Mesenchymal stem cell (in vitro differentiated cells and primary cell): ENCODE results near the gene KLRC4.
"Not testable (repeated sequence)": the region's sequence is repeated elsewhere in the genome, so short reads cannot be mapped to it uniquely, and the experiment has no call there.

Source experiments
- DNase-seq: peaks from one replicate; pipeline ENCODE4 v3.0.0-alpha.2; 2013
- H2AFZ ChIP-seq: one replicate; pipeline ENCODE4 v1.6.1; 2013; ENCODE audit warnings: low read depth, mild to moderate bottlenecking, control low read depth, inconsistent platforms, low read length, moderate library complexity
- H2AK5ac ChIP-seq: 2 replicates; pipeline ENCODE4 v1.6.1; 2013; ENCODE audit warnings: low read length, moderate library complexity, mild to moderate bottlenecking, inconsistent platforms; ENCODE audit not compliant: severe bottlenecking
- H2BK120ac ChIP-seq: one replicate; pipeline ENCODE4 v1.6.1; 2013; ENCODE audit warnings: low read depth, mild to moderate bottlenecking, inconsistent platforms, low read length, moderate library complexity
- H2BK12ac ChIP-seq, 2 experiments: one replicate each; pipeline ENCODE4 v1.6.1; 2013; ENCODE audit warnings: inconsistent platforms in 2 of 2, low read length in 2 of 2, mild to moderate bottlenecking in 2 of 2, moderate library complexity in 2 of 2, control low read depth in 1 of 2
- H2BK15ac ChIP-seq: one replicate; pipeline ENCODE4 v1.6.1; 2013; ENCODE audit warnings: mild to moderate bottlenecking, low read depth, inconsistent platforms; ENCODE audit not compliant: poor library complexity, severe bottlenecking
- H2BK5ac ChIP-seq: 2 replicates; pipeline ENCODE4 v1.6.1; 2013; ENCODE audit warnings: low read depth, mild to moderate bottlenecking, low read length, control low read depth, inconsistent platforms; ENCODE audit not compliant: poor library complexity, severe bottlenecking
- H3K14ac ChIP-seq, 2 experiments: one replicate each; pipeline ENCODE4 v1.6.1; 2013; ENCODE audit warnings: inconsistent platforms in 2 of 2, low read length in 2 of 2, control low read depth in 1 of 2, mild to moderate bottlenecking in 1 of 2, moderate library complexity in 1 of 2
- H3K18ac ChIP-seq, 2 experiments: one replicate each; pipeline ENCODE4 v1.6.1; 2013; ENCODE audit warnings: inconsistent platforms in 2 of 2, low read length in 2 of 2, control low read depth in 1 of 2, low read depth in 1 of 2, mild to moderate bottlenecking in 1 of 2
- H3K23ac ChIP-seq, 2 experiments: one replicate each; pipeline ENCODE4 v1.6.1; 2013; ENCODE audit warnings: inconsistent platforms in 2 of 2, low read length in 2 of 2, mild to moderate bottlenecking in 2 of 2, moderate library complexity in 2 of 2, control low read depth in 1 of 2
- H3K27ac ChIP-seq: 2 replicates; pipeline ENCODE4 v1.5.1; 2013; ENCODE audit warnings: mild to moderate bottlenecking, moderate library complexity, low read length, control low read depth, inconsistent platforms; ENCODE audit not compliant: poor library complexity, severe bottlenecking
- H3K27me3 ChIP-seq, 2 experiments: 2 replicates each; pipeline versions ENCODE4 v1.6.1 to v1.7.0; 2013; ENCODE audit warnings: low read length in 2 of 2, mild to moderate bottlenecking in 2 of 2, moderate library complexity in 2 of 2, control low read depth in 1 of 2, inconsistent platforms in 1 of 2; ENCODE audit not compliant: control insufficient read depth in 1 of 2, insufficient read depth in 1 of 2
- H3K36me3 ChIP-seq, 2 experiments: 2 replicates each; pipeline versions ENCODE4 v1.6.1 to v1.7.0; 2013; ENCODE audit warnings: low read length in 2 of 2, control low read depth in 1 of 2, inconsistent platforms in 1 of 2, low read depth in 1 of 2, mild to moderate bottlenecking in 1 of 2; ENCODE audit not compliant: insufficient read depth in 2 of 2, control insufficient read depth in 1 of 2
- H3K4ac ChIP-seq, 2 experiments: one replicate each; pipeline ENCODE4 v1.6.1; 2013; ENCODE audit warnings: inconsistent platforms in 2 of 2, low read length in 2 of 2, mild to moderate bottlenecking in 2 of 2, moderate library complexity in 2 of 2, control low read depth in 1 of 2, low read depth in 1 of 2
- H3K4me1 ChIP-seq: 2 replicates; pipeline ENCODE4 v1.6.1; 2013; ENCODE audit warnings: low read depth, low read length, control low read depth; ENCODE audit not compliant: control insufficient read depth, insufficient read depth
- H3K4me2 ChIP-seq: 2 replicates; pipeline ENCODE4 v1.6.1; 2013; ENCODE audit warnings: low read length, mild to moderate bottlenecking, inconsistent platforms; ENCODE audit not compliant: poor library complexity, severe bottlenecking
- H3K4me3 ChIP-seq, 2 experiments: 2 replicates each; pipeline versions ENCODE4 v1.5.1 to v1.7.0; 2013; ENCODE audit warnings: low read length in 2 of 2, mild to moderate bottlenecking in 2 of 2, control low read depth in 1 of 2, low read depth in 1 of 2; ENCODE audit not compliant: insufficient read depth in 1 of 2
- H3K79me1 ChIP-seq: replicated peaks from 2 replicates; pipeline ENCODE4 v1.6.1; 2013; ENCODE audit warnings: mild to moderate bottlenecking, control low read depth, low read length, inconsistent platforms; ENCODE audit not compliant: poor library complexity, severe bottlenecking
- H3K9ac ChIP-seq: 2 replicates; pipeline ENCODE4 v1.7.0; 2013; ENCODE audit warnings: mild to moderate bottlenecking, low read length, moderate library complexity
- H3K9me3 ChIP-seq: 2 replicates; pipeline ENCODE4 v1.7.0; 2013; ENCODE audit warnings: mild to moderate bottlenecking, low read length; ENCODE audit not compliant: control insufficient read depth
- H4K8ac ChIP-seq: one replicate; pipeline ENCODE4 v1.6.1; 2013; ENCODE audit warnings: inconsistent platforms, mild to moderate bottlenecking, low read length, moderate library complexity
- H4K91ac ChIP-seq: one replicate; pipeline ENCODE4 v1.6.1; 2013; ENCODE audit warnings: mild to moderate bottlenecking, low read length, inconsistent platforms
- WGBS: methylation state at CpG from one replicate; pipeline ENCODE4 v1.1.7; 2013; ENCODE audit warnings: mixed read lengths; 5-methylcytosine and 5-hydroxymethylcytosine counted together

Gene KLRC4

GRCh38 chr12:10454531-10454930, 45.0 kb upstream of the KLRC4 start:
- H4K8ac ChIP-seq: no peak overlapping the region
- no peak overlapping the region for H3K23ac ChIP-seq
- no peak overlapping the region for H2BK15ac ChIP-seq
- H3K4me3 ChIP-seq: no peak overlapping the region
- H2AFZ ChIP-seq: peak overlapping the region; percentile 8
- H3K14ac ChIP-seq: no peak overlapping the region
- H2BK120ac ChIP-seq: no peak overlapping the region
- peaks cover 40% of the 10 kb centered on the region for H3K9me3 ChIP-seq
- H3K79me1 ChIP-seq: no peaks in the 10 kb centered on the region
- H3K4me2 ChIP-seq: no peak overlapping the region
- H3K4ac ChIP-seq: no peak overlapping the region
- no peak overlapping the region for H4K91ac ChIP-seq
- peak; percentile 4 for DNase-seq
- peak overlapping the region; percentile 19 for H3K27ac ChIP-seq
- no peak overlapping the region for H2BK12ac ChIP-seq
- no peak overlapping the region for H2AK5ac ChIP-seq
- peaks cover 2% of the 10 kb centered on the region for H3K4me1 ChIP-seq
- no peaks in the 10 kb centered on the region for H3K27me3 ChIP-seq
- H2BK5ac ChIP-seq: no peak overlapping the region
- H3K18ac ChIP-seq: no peak overlapping the region
- WGBS: 0% methylated on average over 1 of the region's 1 CpG
- no peak overlapping the region for H3K9ac ChIP-seq
- H3K36me3 ChIP-seq: no peaks in the 10 kb centered on the region

DNA sequence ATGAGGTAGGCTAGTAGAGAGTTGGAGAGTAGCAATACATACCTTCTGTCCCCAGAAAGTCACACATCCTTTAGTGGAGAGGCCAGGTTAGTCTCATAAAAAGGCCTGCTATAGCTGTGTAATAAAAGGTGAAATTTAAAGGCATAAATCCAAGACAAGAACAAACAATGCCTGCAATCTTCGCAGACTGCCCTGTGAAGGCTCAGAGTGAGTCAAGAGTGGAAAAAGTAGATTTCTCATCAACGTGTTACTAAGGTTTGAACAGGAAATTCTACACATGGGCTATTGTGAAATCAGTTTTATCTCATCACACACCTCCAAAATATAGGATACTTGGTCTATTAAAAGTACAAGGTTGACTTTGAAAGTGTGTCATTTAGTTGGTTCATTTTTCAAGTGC, 43.6 kb upstream of the KLRC4 start, which contains the start of gene KLRC1:
KLRC1 (minus strand) TSS at position 222 of the 400 bp plus-strand sequence. CDS start 2,221 bp downstream, outside the sequence.
- Histone ChIP-seq H2AK5ac (no peak within 1 kb of the TSS), H3K14ac (no peak within 1 kb of the TSS), H2BK15ac (no peak within 1 kb of the TSS), H3K9ac (no peak within 1 kb of the TSS), H3K4ac (no peak within 1 kb of the TSS), H4K8ac (no peak within 1 kb of the TSS), H3K18ac (no peak within 1 kb of the TSS), H3K27me3 (no peaks in the 10 kb centered on the region), H3K4me2 (no peak within 1 kb of the TSS), H3K4me1 (peaks cover 2% of the 10 kb centered on the region), H2BK12ac (no peak within 1 kb of the TSS), H3K23ac (no peak within 1 kb of the TSS), H3K4me3 (no peak within 1 kb of the TSS), H3K9me3 (peaks cover 37% of the 10 kb centered on the region), H4K91ac (no peak within 1 kb of the TSS), H2BK5ac (no peak within 1 kb of the TSS), H3K36me3 (no peaks in the 10 kb centered on the region), H2BK120ac (no peak within 1 kb of the TSS), H2AFZ (peak within 1 kb of the TSS; percentile 8), H3K79me1 (no peaks in the 10 kb centered on the region), H3K27ac (no peak within 1 kb of the TSS)
- WGBS: 83% methylated on average over 1 of the region's 2 CpGs
- DNase-seq: no peak

GRCh38 chr12:10448236-10448635, 38.7 kb upstream of the KLRC4 start:
- H2BK15ac ChIP-seq: no peak overlapping the region
- H3K36me3 ChIP-seq: no peaks in the 10 kb centered on the region

DNA sequence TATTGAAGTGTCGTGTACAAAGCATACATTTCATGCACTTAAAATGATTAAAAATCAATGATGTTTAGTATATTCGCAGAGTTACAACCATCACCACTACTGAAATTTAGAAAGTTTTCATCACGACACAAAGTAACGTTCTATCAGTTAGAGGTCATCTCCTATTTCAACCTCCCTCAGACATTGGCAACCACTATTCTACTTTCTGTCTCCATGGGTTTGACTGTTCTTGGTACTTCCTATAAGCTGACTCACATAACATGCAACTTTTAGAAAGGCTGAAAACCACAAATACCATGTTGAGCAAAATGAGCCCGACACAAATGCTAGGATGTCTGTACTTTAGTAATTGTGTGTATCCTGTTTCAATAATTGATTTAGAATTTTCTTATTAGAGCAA, 36.5 kb upstream of the KLRC4 start:
- H4K91ac ChIP-seq, H3K4me1 ChIP-seq, H3K18ac ChIP-seq, H3K23ac ChIP-seq, H3K36me3 ChIP-seq, H2AK5ac ChIP-seq, H2AFZ ChIP-seq, H2BK15ac ChIP-seq, H3K9me3 ChIP-seq, H2BK120ac ChIP-seq, H3K14ac ChIP-seq, H3K27ac ChIP-seq, H3K4ac ChIP-seq, H2BK5ac ChIP-seq, H3K9ac ChIP-seq, H3K27me3 ChIP-seq, H4K8ac ChIP-seq, H2BK12ac ChIP-seq, H3K4me2 ChIP-seq, H3K79me1 ChIP-seq, DNase-seq, H3K4me3 ChIP-seq: not testable (repeated sequence)
- 86% methylated on average over 3 of the region's 5 CpGs for WGBS

More at GRCh38 chr12:10448236-10448635, 38.7 kb upstream of the KLRC4 start:
- H3K4me3 ChIP-seq: no peak overlapping the region
- no peaks in the 10 kb centered on the region for H3K9me3 ChIP-seq
- no peak overlapping the region for H3K9ac ChIP-seq
- no peak overlapping the region for H3K23ac ChIP-seq
- H2BK12ac ChIP-seq: no peak overlapping the region
- no peak overlapping the region for H3K14ac ChIP-seq
- no peak overlapping the region for H2AFZ ChIP-seq
- no peak overlapping the region for H3K18ac ChIP-seq
- no peaks in the 10 kb centered on the region for H3K27me3 ChIP-seq
- DNase-seq: no peak
- no peak overlapping the region for H3K4ac ChIP-seq
- no peak overlapping the region for H3K4me2 ChIP-seq
- H3K79me1 ChIP-seq: no peaks in the 10 kb centered on the region
- H2AK5ac ChIP-seq: no peak overlapping the region
- H2BK120ac ChIP-seq: no peak overlapping the region
- no peaks in the 10 kb centered on the region for H3K4me1 ChIP-seq
- H3K27ac ChIP-seq: no peak overlapping the region
- H4K8ac ChIP-seq: no peak overlapping the region
- H2BK5ac ChIP-seq: no peak overlapping the region
- 100% methylated on average over 4 of the region's 4 CpGs for WGBS
- H4K91ac ChIP-seq: no peak overlapping the region
